ENCODE measurements around the gene AARS2. TPM values are rescaled to one million over a fixed set of nuclear protein-coding genes. Genes with fewer than 3 reads are reported as not detected.

The AARS2 gene
- polyA plus RNA-seq, 2 of the 4 experiments (the other 2 are of a cell fraction): 4.3 to 6.2 TPM

GRCh38 chr6:44254191-44255104 is 58.7 kb downstream of the AARS2 start (continued):
- TF ChIP-seq HMGXB4 (CRISPR knock-in tag; IDR thresholded peaks at IDR 0.05; ENCODE audit: borderline replicate concordance): no peak
- TF ChIP-seq RARB (CRISPR knock-in tag; IDR thresholded peaks at IDR 0.05): peak; percentile 49; the same call in 1 of the 2 replicates
- peak; percentile 87; the same call in 1 of the 2 replicates for TF ChIP-seq TP53 (CRISPR knock-in tag; IDR thresholded peaks at IDR 0.05)
- peak; percentile 19; the same call in 1 of the 2 replicates for TF ChIP-seq POLR2A (IDR thresholded peaks at IDR 0.05; ENCODE audit: low read length)
- TF ChIP-seq JUN (IDR thresholded peaks at IDR 0.05): 0 out of 5 replicates have a peak, but pooled peaks of 1 of the 2 experiments have one; percentile 13
- no peak for TF ChIP-seq MAFK (IDR thresholded peaks at IDR 0.05; ENCODE audit: partially characterized antibody)
- TF ChIP-seq EHMT2 (IDR thresholded peaks at IDR 0.05; ENCODE audit: low read depth): no peak
- no peak for TF ChIP-seq MAX (IDR thresholded peaks at IDR 0.05)
- peak; percentile 83 for TF ChIP-seq HOXA7 (CRISPR knock-in tag; IDR thresholded peaks at IDR 0.05)

- WGBS (ENCODE audit: missing lambda C conversion rate): 51% methylated on average over 10 of the region's 10 CpGs
- POLR2A ChIA-PET: no interaction called here
- FAIRE-seq: no peak
These were observed 59.6 kb downstream of the AARS2 start for GRCh38 chr6:44253307-44254101.

More at GRCh38 chr6:44253307-44254101, 59.6 kb downstream of the AARS2 start:
- ATAC-seq (peak in 1 of 2 experiments; percentile 13; a peak in 2 of 6 replicates), DNase-seq (ENCODE audit: low read depth in 1 of 2, low spot score in 1 of 2) (peak in 1 of 2 experiments; percentile 53)
- H3K4me2 ChIP-seq: peak overlapping the region; percentile 13; the same call in 2 of the 3 replicates
- peak; percentile 40 for TF ChIP-seq CTCF (IDR thresholded peaks at IDR 0.05)
- no peak for TF ChIP-seq ZFP36 (IDR thresholded peaks at IDR 0.05; ENCODE audit: borderline replicate concordance, partially characterized antibody)
- CTCF ChIA-PET: interaction anchor here (0.8 to 3.6 kb wide), 10 partner anchors 8 to 155 kb away, joined by 3 to 16 read pairs (median 4); no protein-coding TSS in a partner anchor
- no peak overlapping the region for H3K4me3 ChIP-seq
- H3K4me1 ChIP-seq: peaks cover 60% of the 10 kb centered on the region
- H3K9me3 ChIP-seq: no peaks in the 10 kb centered on the region
- H3K27ac ChIP-seq: no peak overlapping the region
